MM.1S (cell line): ENCODE results near the gene POU4F1.

Experiments used
- EZH2 ChIP-seq: fragments of 300-600 bp; sonication (generic); optimal IDR thresholded peaks from 2 replicates; pipeline ENCODE3; 2017; ENCODE audit warnings: low read depth, mild to moderate bottlenecking, antibody characterized with exemption, low read length, mixed read lengths
- EZH2phosphoT487 ChIP-seq: fragments of 300-600 bp; sonication (generic); IDR thresholded peaks from 2 replicates; pipeline ENCODE4 v1.6.1; 2018; ENCODE audit warnings: antibody characterized with exemption, low read length
- TF ChIP-seq, protein P1 (sequence below): fragments of 300-600 bp; sonication (generic); IDR thresholded peaks from 2 replicates; pipeline ENCODE4 v1.5.1; 2016; ENCODE audit warnings: antibody characterized with exemption, low read length, mixed read lengths

DNA sequence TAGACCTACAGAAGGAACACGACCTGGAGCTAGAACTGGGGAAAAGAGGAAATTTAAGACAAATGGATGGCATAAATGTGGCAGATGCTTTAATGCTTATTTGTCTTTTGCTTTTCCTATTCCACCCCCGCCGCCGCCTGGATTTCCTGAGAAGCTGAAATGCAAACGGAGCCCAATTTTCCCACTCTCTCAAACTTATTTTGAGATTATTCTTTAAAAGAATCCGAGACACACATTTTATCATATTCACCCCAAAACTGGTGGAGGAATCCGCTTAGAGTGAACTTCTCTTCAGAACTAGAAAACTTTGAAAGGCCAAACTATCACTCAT is 5.8 kb downstream of the POU4F1 start:
- TF ChIP-seq, protein P1, sequence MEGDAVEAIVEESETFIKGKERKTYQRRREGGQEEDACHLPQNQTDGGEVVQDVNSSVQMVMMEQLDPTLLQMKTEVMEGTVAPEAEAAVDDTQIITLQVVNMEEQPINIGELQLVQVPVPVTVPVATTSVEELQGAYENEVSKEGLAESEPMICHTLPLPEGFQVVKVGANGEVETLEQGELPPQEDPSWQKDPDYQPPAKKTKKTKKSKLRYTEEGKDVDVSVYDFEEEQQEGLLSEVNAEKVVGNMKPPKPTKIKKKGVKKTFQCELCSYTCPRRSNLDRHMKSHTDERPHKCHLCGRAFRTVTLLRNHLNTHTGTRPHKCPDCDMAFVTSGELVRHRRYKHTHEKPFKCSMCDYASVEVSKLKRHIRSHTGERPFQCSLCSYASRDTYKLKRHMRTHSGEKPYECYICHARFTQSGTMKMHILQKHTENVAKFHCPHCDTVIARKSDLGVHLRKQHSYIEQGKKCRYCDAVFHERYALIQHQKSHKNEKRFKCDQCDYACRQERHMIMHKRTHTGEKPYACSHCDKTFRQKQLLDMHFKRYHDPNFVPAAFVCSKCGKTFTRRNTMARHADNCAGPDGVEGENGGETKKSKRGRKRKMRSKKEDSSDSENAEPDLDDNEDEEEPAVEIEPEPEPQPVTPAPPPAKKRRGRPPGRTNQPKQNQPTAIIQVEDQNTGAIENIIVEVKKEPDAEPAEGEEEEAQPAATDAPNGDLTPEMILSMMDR: no peak
- TF ChIP-seq EZH2phosphoT487: no peak
- no peak for TF ChIP-seq EZH2
